HG03097 (cell line): ENCODE data around the gene WNT2B.

Experiments
- ATAC-seq: cut with Tn5 transposase; IDR thresholded peaks from one replicate; pipeline ENCODE4 v1.9.1; 2021; ENCODE audit not compliant: unreplicated experiment, low FRiP score

Gene WNT2B

GRCh38 chr1:112504661-112505399 is 3.9 kb upstream of the WNT2B start:
- no peak for ATAC-seq

GRCh38 chr1:112505400-112505785 is 3.4 kb upstream of the WNT2B start:
- no peak for ATAC-seq

- ATAC-seq, result no peak
These were observed 2.9 kb upstream of the WNT2B start for GRCh38 chr1:112505878-112506277.

GRCh38 chr1:112506306-112506705 is 2.5 kb upstream of the WNT2B start:
- no peak for ATAC-seq

- ATAC-seq, result no peak
These were observed 2.0 kb upstream of the WNT2B start for GRCh38 chr1:112506731-112507130.

- ATAC-seq, result no peak
These were observed 1.4 kb upstream of the WNT2B start for GRCh38 chr1:112507336-112507735.

GRCh38 chr1:112507921-112508277 is 866 bp upstream of the WNT2B start:
- ATAC-seq, result no peak

- ATAC-seq, result no peak
These were observed 367 bp downstream of the WNT2B start for GRCh38 chr1:112509005-112509659.

- no peak for ATAC-seq
These were observed 954 bp downstream of the WNT2B start for GRCh38 chr1:112509660-112510178.

GRCh38 chr1:112510340-112510739 is 1.6 kb downstream of the WNT2B start:
- no peak for ATAC-seq

- ATAC-seq, result no peak
These were observed 3.1 kb downstream of the WNT2B start for GRCh38 chr1:112511897-112512296.

GRCh38 chr1:112513112-112513870 is 4.5 kb downstream of the WNT2B start:
- no peak for ATAC-seq

GRCh38 chr1:112514901-112515300 is 6.1 kb downstream of the WNT2B start:
- ATAC-seq, result no peak

GRCh38 chr1:112515311-112516009 is 6.7 kb downstream of the WNT2B start:
- no peak for ATAC-seq

- ATAC-seq, result no peak
These were observed 7.4 kb downstream of the WNT2B start for GRCh38 chr1:112516141-112516540.

GRCh38 chr1:112517231-112517630 is 8.5 kb downstream of the WNT2B start:
- ATAC-seq, result no peak

GRCh38 chr1:112517646-112518045 is 8.9 kb downstream of the WNT2B start:
- no peak for ATAC-seq

GRCh38 chr1:112518186-112518585 is 9.4 kb downstream of the WNT2B start:
- ATAC-seq, result no peak

- no peak for ATAC-seq
These were observed 11.4 kb downstream of the WNT2B start for GRCh38 chr1:112520166-112520565.

- ATAC-seq, result no peak
These were observed 13.9 kb downstream of the WNT2B start for GRCh38 chr1:112522621-112523020.

- ATAC-seq, result no peak
These were observed 15.5 kb downstream of the WNT2B start for GRCh38 chr1:112524251-112524650.
